Vagina (tissue), 2 donors: Measurements from ENCODE around the gene TRMT11. TPM values are rescaled to one million over a fixed set of nuclear protein-coding genes. Genes with fewer than 3 reads are reported as not detected.

Experiments
- DNase-seq, 2 donors: peaks; one replicate each; pipeline ENCODE4 v3.0.0-alpha.2; 2017; ENCODE audit errors: extremely low spot score in 2 of 2
- H3K27ac ChIP-seq: fragments of 200-600 bp; sonication (generic); one replicate; pipeline ENCODE4 v1.5.1; 2019
- H3K27me3 ChIP-seq: fragments of 200-600 bp; sonication (generic); one replicate; pipeline ENCODE4 v1.5.1; 2019
- H3K36me3 ChIP-seq, 2 donors: fragments of 200-600 bp; sonication (generic); one replicate each; pipeline ENCODE4 v1.5.1; 2017 to 2019
- H3K4me1 ChIP-seq: fragments of 200-600 bp; sonication (generic); one replicate; pipeline ENCODE4 v1.5.1; 2019
- H3K4me3 ChIP-seq, 2 donors: fragments of 200-600 bp; sonication (generic); 1 replicate in 1 of 2; 2 replicates in 1 of 2; pipeline ENCODE4 v1.5.1; 2016 to 2019
- H3K9me3 ChIP-seq: fragments of 200-600 bp; sonication (generic); one replicate; pipeline ENCODE4 v1.5.1; 2019
- POLR2A ChIP-seq, 2 donors: fragments of 450-650 bp; IDR thresholded peaks; one replicate each; pipeline ENCODE4 v1.6.1; 2017; ENCODE audit warnings: antibody characterized with exemption in 2 of 2, mild to moderate bottlenecking in 2 of 2, moderate library complexity in 2 of 2
- POLR2AphosphoS5 ChIP-seq, 2 donors: sonication (generic); formaldehyde crosslinking; IDR thresholded peaks; one replicate each; pipeline ENCODE4 v1.9.0; 2017; ENCODE audit warnings: antibody characterized with exemption in 2 of 2, mild to moderate bottlenecking in 2 of 2, low read depth in 1 of 2; ENCODE audit not compliant: insufficient read depth in 1 of 2
- intact Hi-C: fragments of 100-400 bp; cut with DNase I; formaldehyde crosslinking; loops from one replicate; pipeline ENCODE4 v1.15.1; 2023
- total RNA-seq: library from RNA; depleted of rRNA; stranded (reverse); fragments of >200 nt; gene quantifications from one replicate; pipeline ENCODE4 v1.2.3, GENCODE V29; 2016
- TF ChIP-seq, protein P1 (sequence below), 3 experiments: fragments of 450-650 bp in 2 of 3; fragments of 200-600 bp in 1 of 3; sonication (generic) in 1 of 3; IDR thresholded peaks; one replicate each; pipeline ENCODE4 v1.5.1; 2017 to 2019; ENCODE audit warnings: antibody characterized with exemption in 3 of 3, mild to moderate bottlenecking in 2 of 3, moderate library complexity in 2 of 3

TRMT11 gene
- total RNA-seq, 1 donor from 2014 or later = 28.0 TPM

DNA sequence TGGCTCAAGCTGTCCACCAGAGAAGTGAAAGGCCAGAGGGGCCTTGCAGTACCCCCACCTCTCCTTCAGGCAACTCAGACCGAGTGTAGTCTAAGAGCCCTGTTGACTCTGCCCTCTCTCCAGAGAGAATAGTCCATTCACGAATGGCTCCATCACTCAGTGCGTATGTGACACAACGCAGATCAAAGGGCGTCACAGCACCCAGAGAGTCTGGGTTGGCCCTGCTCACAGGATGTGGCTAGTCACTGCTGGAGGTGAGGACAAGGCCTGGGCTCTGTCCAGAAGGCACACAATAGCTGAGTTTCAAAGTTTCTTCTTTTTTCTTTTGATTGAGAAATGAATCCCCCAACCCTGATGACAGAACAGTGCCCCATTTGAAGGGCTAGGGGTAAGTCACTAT is 74.1 kb downstream of the TRMT11 start:
- H3K36me3 ChIP-seq = no peaks in the 10 kb centered on the region
- H3K4me3 ChIP-seq = no peak overlapping the region
- H3K27ac ChIP-seq = no peak overlapping the region
- no peaks in the 10 kb centered on the region for H3K9me3 ChIP-seq
- intact Hi-C loops = no loop called here
- H3K27me3 ChIP-seq = no peaks in the 10 kb centered on the region
- DNase-seq = no peak
- H3K4me1 ChIP-seq = peaks cover 6% of the 10 kb centered on the region
- TF ChIP-seq, protein P1, sequence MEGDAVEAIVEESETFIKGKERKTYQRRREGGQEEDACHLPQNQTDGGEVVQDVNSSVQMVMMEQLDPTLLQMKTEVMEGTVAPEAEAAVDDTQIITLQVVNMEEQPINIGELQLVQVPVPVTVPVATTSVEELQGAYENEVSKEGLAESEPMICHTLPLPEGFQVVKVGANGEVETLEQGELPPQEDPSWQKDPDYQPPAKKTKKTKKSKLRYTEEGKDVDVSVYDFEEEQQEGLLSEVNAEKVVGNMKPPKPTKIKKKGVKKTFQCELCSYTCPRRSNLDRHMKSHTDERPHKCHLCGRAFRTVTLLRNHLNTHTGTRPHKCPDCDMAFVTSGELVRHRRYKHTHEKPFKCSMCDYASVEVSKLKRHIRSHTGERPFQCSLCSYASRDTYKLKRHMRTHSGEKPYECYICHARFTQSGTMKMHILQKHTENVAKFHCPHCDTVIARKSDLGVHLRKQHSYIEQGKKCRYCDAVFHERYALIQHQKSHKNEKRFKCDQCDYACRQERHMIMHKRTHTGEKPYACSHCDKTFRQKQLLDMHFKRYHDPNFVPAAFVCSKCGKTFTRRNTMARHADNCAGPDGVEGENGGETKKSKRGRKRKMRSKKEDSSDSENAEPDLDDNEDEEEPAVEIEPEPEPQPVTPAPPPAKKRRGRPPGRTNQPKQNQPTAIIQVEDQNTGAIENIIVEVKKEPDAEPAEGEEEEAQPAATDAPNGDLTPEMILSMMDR (IDR thresholded peaks at IDR 0.05) = no peak
- TF ChIP-seq POLR2A (IDR thresholded peaks at IDR 0.05) (no peak), POLR2AphosphoS5 (IDR thresholded peaks at IDR 0.05; ENCODE audit: insufficient read depth in 1 of 2, low read depth in 1 of 2) (no peak)

DNA sequence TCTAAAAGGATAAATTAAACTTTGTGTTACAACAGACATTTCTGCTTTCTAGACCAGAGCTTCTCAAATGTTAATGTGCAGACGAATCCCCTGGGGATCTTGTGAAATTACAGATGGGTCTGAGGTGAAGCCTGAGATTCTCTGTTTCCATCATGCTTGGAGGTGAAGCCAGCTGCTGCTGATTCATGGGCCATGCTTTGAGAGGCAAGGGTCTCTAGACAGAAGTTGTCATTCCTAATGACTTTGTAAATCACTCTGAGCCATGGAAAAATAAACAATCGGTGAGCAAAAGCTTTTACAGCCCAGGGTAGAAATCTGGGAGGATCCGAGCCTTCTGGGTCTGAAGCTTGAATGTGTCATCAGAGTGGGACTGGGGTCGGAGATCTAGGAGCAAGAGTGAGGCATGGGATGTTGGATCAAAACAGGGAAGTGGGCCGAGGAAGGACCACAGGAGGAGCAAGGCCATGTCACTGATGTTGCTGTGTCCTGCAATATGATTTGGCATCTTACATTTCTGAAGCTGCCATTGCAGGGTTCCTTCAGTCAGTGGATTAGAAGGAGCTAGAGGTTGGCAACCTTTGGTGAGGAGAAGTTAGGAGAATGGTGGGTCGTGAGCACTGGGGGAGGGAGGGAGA is 77.3 kb downstream of the TRMT11 start:
- H3K9me3 ChIP-seq = no peaks in the 10 kb centered on the region
- intact Hi-C loops = no loop called here
- no peak overlapping the region for H3K27ac ChIP-seq
- H3K4me3 ChIP-seq = no peak overlapping the region
- no peaks in the 10 kb centered on the region for H3K36me3 ChIP-seq
- peaks cover 6% of the 10 kb centered on the region for H3K4me1 ChIP-seq
- no peak for DNase-seq
- no peak for TF ChIP-seq POLR2A (IDR thresholded peaks at IDR 0.05)
- TF ChIP-seq POLR2AphosphoS5 (IDR thresholded peaks at IDR 0.05; ENCODE audit: insufficient read depth in 1 of 2, low read depth in 1 of 2) = no peak
- TF ChIP-seq, protein P1 (IDR thresholded peaks at IDR 0.05) = no peak
- no peaks in the 10 kb centered on the region for H3K27me3 ChIP-seq

DNA sequence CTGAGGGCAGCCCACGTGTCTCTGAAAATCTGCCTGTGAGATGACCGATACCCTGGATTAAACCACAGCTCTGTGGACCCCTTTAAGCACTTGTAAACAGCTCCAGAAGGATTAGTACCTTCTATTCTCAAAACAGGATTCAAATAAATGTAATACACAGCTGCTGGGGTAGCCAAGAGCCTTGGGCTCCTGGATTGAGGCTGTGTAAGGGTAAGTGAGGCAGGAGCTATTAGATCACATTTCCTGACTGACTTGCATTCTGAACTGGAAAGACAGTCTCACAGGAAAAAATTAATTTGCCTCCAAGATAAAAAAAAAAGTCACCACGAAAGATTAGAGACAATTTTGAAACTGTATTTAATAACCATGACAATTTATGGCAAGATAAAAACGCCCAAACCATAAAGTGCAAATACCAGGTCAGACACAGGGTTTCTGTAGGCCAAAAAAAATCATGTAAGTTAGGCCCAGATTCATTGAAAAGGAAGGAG is 78.0 kb downstream of the TRMT11 start:
- no peaks in the 10 kb centered on the region for H3K27me3 ChIP-seq
- TF ChIP-seq POLR2A (IDR thresholded peaks at IDR 0.05) = no peak
- TF ChIP-seq, protein P1 (IDR thresholded peaks at IDR 0.05) = no peak
- TF ChIP-seq POLR2AphosphoS5 (IDR thresholded peaks at IDR 0.05; ENCODE audit: insufficient read depth in 1 of 2, low read depth in 1 of 2) = no peak
- no peak overlapping the region for H3K27ac ChIP-seq
- no peaks in the 10 kb centered on the region for H3K36me3 ChIP-seq
- no peak for DNase-seq
- no peaks in the 10 kb centered on the region for H3K9me3 ChIP-seq
- intact Hi-C loops = no loop called here
- no peak overlapping the region for H3K4me3 ChIP-seq
- peaks cover 6% of the 10 kb centered on the region for H3K4me1 ChIP-seq

DNA sequence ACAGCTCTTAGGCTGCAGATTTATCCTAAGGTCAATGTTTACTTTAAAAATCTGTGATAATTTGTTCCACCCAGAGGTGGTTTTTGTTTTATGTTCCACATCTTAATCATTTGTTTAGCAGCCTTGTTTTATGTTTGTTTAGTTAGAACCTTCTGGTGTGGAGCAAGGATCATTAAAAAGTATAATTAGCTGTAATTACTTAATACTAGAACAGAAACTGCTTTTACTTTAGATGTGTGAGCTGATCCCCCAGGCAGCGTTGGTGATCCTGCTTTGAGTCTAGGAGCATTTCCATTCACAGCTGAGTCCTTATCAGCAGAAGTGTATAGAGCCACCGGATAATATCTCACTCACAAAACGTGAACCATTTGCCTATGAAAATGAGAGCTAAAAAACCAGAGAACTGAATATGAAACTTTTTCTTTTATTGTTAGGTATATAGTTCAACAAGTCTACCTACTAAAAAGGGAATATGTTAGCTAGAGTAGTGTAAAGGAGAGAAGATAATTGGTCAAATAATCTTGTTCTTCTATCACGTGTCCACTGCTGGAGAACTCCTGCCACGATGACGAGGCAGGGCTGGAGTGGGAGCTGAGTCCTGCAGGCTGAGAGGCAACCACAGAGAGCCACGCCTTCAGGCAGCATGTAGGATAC is 78.5 kb downstream of the TRMT11 start:
- Histone ChIP-seq H3K4me1 (peaks cover 6% of the 10 kb centered on the region), H3K9me3 (no peaks in the 10 kb centered on the region), H3K27ac (no peak overlapping the region), H3K27me3 (no peaks in the 10 kb centered on the region), H3K4me3 (no peak overlapping the region), H3K36me3 (no peaks in the 10 kb centered on the region)
- intact Hi-C loops = no loop called here
- DNase-seq = no peak
- TF ChIP-seq, protein P1 (IDR thresholded peaks at IDR 0.05) = no peak
- TF ChIP-seq POLR2A (IDR thresholded peaks at IDR 0.05) (no peak), POLR2AphosphoS5 (IDR thresholded peaks at IDR 0.05; ENCODE audit: insufficient read depth in 1 of 2, low read depth in 1 of 2) (no peak)
